Tibial artery (tissue), 4 donors: ENCODE data around the gene C11orf87.

ENCODE experiments used
- DNase-seq, 2 donors: peaks; one replicate each; pipeline ENCODE4 v3.0.0-alpha.2; 2019
- H3K27ac ChIP-seq, 2 donors: fragments of 200-600 bp; sonication (generic) in 1 of 2; 1 replicate in 1 of 2; 2 replicates in 1 of 2; pipeline ENCODE4 v1.5.1; 2018 to 2019; ENCODE audit warnings: mild to moderate bottlenecking in 1 of 2
- H3K27me3 ChIP-seq, 2 donors: fragments of 200-600 bp; sonication (generic) in 1 of 2; one replicate each; pipeline versions ENCODE4 v1.5.1 to v1.6.0; 2016 to 2019
- H3K36me3 ChIP-seq, 3 donors: fragments of 200-600 bp; sonication (generic) in 2 of 3; one replicate each; pipeline ENCODE4 v1.5.1; 2016 to 2019; ENCODE audit warnings: mild to moderate bottlenecking in 2 of 3
- H3K4me1 ChIP-seq, 4 donors: fragments of 200-600 bp; sonication (generic) in 2 of 4; 1 replicate in 3 of 4; 2 replicates in 1 of 4; pipeline ENCODE4 v1.5.1; 2016 to 2019
- H3K4me3 ChIP-seq, 2 donors: fragments of 200-600 bp; sonication (generic) in 1 of 2; 1 replicate in 1 of 2; 2 replicates in 1 of 2; pipeline ENCODE4 v1.5.1; 2018 to 2019; ENCODE audit warnings: mild to moderate bottlenecking in 2 of 2
- H3K9me3 ChIP-seq, 3 donors: fragments of 200-600 bp; sonication (generic) in 1 of 3; one replicate each; pipeline ENCODE4 v1.5.1; 2016 to 2019
- intact Hi-C: fragments of 100-400 bp; cut with DNase I; formaldehyde crosslinking; loops from one replicate; pipeline ENCODE4 v1.15.0; 2023; ENCODE audit warnings: low total_unique reads
- TF ChIP-seq, protein P1 (sequence below), 2 experiments: fragments of 200-600 bp in 1 of 2; fragments of 450-650 bp in 1 of 2; IDR thresholded peaks; one replicate each; pipeline ENCODE4 v1.5.1; 2017 to 2019; ENCODE audit warnings: antibody characterized with exemption in 2 of 2, mild to moderate bottlenecking in 1 of 2, moderate library complexity in 1 of 2

C11orf87 gene

DNA sequence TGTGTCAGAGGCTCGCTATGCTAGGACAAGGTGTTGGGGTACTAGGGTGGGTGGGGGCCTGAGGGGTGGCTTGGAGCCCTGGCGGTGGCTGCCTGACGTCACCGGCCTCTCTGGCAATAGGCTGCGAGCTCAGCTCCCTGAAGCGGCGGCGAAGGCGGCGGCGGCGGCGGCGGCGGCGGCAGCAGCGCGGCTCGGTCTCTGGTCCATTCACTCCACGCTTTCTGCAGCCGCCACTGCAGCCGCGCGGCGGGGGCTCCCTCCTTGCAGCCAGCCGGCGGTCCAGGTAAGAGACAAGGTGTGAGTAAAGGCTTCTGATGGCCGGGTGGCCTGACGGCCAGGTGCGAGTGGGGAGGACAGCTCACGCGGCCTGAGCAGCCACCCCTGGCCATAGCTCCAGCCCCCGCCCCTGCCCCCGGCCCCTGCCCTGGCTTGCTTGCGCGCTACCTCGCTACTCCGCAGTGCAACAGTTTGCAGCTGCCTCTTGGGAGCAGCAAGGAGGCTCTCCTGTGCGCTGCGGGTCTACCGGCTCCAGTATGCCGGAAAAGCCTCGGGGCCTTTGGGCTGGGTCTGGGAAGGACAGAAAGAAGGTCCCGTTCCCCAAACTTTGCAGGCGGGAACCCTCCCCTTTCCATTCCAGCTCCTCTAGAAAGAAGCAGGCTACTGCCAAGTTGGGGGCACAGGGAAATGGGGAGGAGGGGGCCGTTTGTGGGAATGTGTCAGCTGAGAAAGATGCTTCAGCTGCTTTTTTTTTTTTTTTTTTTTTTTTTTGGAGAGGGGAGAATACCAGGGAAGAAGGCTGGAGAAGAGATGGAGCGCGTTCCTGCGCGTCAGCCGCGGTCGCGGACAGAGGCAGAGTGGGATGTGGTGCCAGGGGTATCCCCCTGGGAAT lies at the start of gene C11orf87:
Gene C11orf87 (plus strand): TSS at position 210 of the 889 bp plus-strand sequence. CDS start 1,444 bp downstream, outside the sequence.
- peak within 1 kb of the TSS; percentile 12 to 39 for H3K4me3 ChIP-seq
- intact Hi-C loops, result no loop called here
- DNase-seq, result no peak

DNA sequence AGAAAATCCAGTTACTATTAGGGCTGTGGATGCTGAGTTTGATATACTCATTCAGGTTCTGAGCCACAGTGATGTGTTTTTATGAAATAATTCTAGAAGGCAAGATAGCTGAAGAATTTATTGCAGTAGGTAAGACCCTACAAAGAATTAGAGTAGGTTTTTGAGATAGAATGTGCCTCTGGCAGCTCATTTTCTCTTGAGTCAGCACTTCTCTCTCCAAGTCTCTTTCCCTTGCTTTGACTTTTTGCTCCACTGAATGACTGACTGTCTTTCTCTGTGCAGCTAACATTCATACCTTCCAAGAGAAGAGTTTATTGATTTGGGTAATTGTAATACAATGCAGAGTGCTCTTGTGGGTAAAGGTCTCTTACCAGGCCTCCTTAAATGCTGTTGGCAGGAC lies 48.0 kb upstream of the C11orf87 start:
- TF ChIP-seq, protein P1, sequence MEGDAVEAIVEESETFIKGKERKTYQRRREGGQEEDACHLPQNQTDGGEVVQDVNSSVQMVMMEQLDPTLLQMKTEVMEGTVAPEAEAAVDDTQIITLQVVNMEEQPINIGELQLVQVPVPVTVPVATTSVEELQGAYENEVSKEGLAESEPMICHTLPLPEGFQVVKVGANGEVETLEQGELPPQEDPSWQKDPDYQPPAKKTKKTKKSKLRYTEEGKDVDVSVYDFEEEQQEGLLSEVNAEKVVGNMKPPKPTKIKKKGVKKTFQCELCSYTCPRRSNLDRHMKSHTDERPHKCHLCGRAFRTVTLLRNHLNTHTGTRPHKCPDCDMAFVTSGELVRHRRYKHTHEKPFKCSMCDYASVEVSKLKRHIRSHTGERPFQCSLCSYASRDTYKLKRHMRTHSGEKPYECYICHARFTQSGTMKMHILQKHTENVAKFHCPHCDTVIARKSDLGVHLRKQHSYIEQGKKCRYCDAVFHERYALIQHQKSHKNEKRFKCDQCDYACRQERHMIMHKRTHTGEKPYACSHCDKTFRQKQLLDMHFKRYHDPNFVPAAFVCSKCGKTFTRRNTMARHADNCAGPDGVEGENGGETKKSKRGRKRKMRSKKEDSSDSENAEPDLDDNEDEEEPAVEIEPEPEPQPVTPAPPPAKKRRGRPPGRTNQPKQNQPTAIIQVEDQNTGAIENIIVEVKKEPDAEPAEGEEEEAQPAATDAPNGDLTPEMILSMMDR (IDR thresholded peaks at IDR 0.05), result no peak
- no peaks in the 10 kb centered on the region for H3K9me3 ChIP-seq
- no peak overlapping the region for H3K27ac ChIP-seq
- no peaks in the 10 kb centered on the region for H3K27me3 ChIP-seq
- H3K4me1 ChIP-seq, result no peaks in the 10 kb centered on the region
- intact Hi-C loops, result no loop called here
- H3K4me3 ChIP-seq, result no peak overlapping the region
- no peak for DNase-seq
- H3K36me3 ChIP-seq, result no peaks in the 10 kb centered on the region

More for the DNA sequence above, at the start of gene C11orf87:
- H3K9me3 ChIP-seq, result no peaks in the 10 kb centered on the region
- H3K4me1 ChIP-seq, result peaks cover 0 to 28% (median 16%) of the 10 kb centered on the region in 4 donors
- H3K27ac ChIP-seq, result no peak within 1 kb of the TSS
- TF ChIP-seq, protein P1 (IDR thresholded peaks at IDR 0.05), result no peak
- peaks cover 0 to 41% of the 10 kb centered on the region in 2 donors for H3K27me3 ChIP-seq
- no peaks in the 10 kb centered on the region for H3K36me3 ChIP-seq

DNA sequence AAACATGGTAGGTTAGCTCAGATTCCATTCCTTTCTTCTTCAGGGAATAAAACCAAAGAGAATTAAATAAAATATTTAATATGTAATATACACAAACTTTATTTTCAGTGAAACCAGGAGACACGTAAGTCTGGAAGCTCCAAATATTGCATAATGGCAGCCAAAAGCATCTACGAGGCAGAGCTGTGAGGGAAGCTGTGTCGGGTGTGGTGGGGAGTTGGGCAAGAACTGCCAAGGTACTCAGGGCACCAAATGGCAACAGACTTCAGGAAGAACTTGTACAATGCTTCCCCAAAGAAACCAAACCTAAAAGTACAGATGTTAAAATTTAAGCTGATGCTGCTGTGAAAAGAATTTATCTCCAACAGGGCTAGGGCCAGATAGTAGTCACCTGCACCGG lies 47.5 kb upstream of the C11orf87 start:
- intact Hi-C loops, result no loop called here
- no peak for DNase-seq
- Histone ChIP-seq H3K4me3 (no peak overlapping the region), H3K4me1 (no peaks in the 10 kb centered on the region), H3K27ac (no peak overlapping the region), H3K27me3 (no peaks in the 10 kb centered on the region), H3K9me3 (no peaks in the 10 kb centered on the region), H3K36me3 (no peaks in the 10 kb centered on the region)
- TF ChIP-seq, protein P1 (IDR thresholded peaks at IDR 0.05), result no peak

DNA sequence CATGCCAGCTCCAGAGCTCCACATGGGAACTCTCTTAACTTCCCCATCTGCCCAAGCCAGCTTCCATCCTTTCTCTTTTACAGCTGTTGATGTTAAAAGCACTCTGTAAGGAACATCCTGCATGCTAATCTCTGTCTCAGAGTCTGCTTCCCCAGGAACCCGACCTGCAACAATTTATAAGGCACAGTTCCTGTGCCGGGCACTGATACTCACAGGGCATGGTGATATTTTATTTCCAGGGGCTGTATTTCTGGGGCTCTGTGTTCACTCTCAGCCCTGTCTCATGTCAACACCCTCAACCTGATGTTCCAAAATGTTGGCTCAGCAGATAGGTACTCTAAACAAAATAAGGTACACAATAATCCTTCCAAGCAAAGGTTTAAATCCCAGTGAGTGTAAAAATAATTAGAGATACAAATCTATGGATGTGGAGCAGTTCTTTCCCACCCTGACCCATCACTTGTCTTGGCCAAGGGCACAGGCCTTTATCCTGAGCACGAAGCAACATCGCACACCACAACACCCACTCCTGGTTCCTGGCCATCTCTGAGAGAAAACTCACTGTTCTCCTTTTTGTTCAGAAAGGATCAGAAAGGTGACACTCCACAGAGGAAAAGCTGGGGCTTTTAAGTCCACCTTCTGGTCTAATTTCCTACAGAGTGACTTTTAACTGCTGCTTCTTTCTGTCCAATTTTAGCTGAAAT lies 44.8 kb upstream of the C11orf87 start:
- DNase-seq, result no peak
- intact Hi-C loops, result no loop called here
- H3K36me3 ChIP-seq, result no peaks in the 10 kb centered on the region
- TF ChIP-seq, protein P1 (IDR thresholded peaks at IDR 0.05), result no peak
- no peak overlapping the region for H3K27ac ChIP-seq
- H3K9me3 ChIP-seq, result no peaks in the 10 kb centered on the region
- H3K27me3 ChIP-seq, result no peaks in the 10 kb centered on the region
- H3K4me3 ChIP-seq, result no peak overlapping the region
- no peaks in the 10 kb centered on the region for H3K4me1 ChIP-seq

DNA sequence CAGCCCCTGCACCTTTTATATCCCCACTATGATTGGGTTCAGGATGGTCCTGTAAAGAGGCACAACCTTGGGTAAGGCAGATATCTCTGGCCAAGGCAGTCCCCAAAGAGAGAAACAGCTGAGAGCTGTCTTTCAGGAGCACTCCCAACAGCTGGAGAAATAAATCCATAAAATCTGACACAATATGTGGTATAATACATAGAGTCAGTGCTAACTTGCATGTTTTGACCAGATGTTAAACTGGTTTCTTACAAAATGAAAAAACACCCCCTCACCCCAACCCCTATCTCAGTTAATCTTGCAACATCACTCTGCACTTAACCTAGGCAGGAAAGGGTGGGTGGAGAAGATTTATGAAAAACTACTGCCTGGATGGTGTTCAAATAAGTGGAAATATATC lies 44.0 kb upstream of the C11orf87 start:
- Histone ChIP-seq H3K36me3 (no peaks in the 10 kb centered on the region), H3K27ac (no peak overlapping the region), H3K27me3 (no peaks in the 10 kb centered on the region), H3K4me1 (no peaks in the 10 kb centered on the region), H3K9me3 (no peaks in the 10 kb centered on the region), H3K4me3 (no peak overlapping the region)
- TF ChIP-seq, protein P1 (IDR thresholded peaks at IDR 0.05), result no peak
- intact Hi-C loops, result no loop called here
- DNase-seq, result no peak
